Smooth muscle cell (in vitro differentiated cells): Measurements from ENCODE around the gene DPM2. TPM values are rescaled to one million over a fixed set of nuclear protein-coding genes. Genes with fewer than 3 reads are reported as not detected.

Experiments used
- DNase-seq: peaks from one replicate; lab custom pipeline; 2025; ENCODE audit not compliant: unreplicated experiment; lab: John Stamatoyannopoulos, UW
- H2AFZ ChIP-seq: fragments of 200-600 bp; sonication (generic); 2 replicates; pipeline ENCODE4 v1.6.0; 2016; ENCODE audit warnings: antibody characterized with exemption, low read depth, mild to moderate bottlenecking
- H3F3A ChIP-seq: fragments of 200-600 bp; sonication (generic); 2 replicates; pipeline ENCODE4 v1.6.0; 2017; ENCODE audit warnings: antibody characterized with exemption, low read depth
- H3K27ac ChIP-seq: fragments of 200-600 bp; sonication (generic); 2 replicates; pipeline ENCODE4 v1.5.1; 2016; ENCODE audit warnings: low read depth, mild to moderate bottlenecking
- H3K27me3 ChIP-seq: fragments of 200-600 bp; sonication (generic); 2 replicates; pipeline ENCODE4 v1.6.1; 2016; ENCODE audit warnings: low read depth, mild to moderate bottlenecking
- H3K36me3 ChIP-seq: fragments of 200-600 bp; sonication (generic); 2 replicates; pipeline ENCODE4 v1.5.1; 2016; ENCODE audit warnings: low read depth
- H3K4me1 ChIP-seq: fragments of 200-600 bp; sonication (generic); 2 replicates; pipeline ENCODE4 v1.5.1; 2016; ENCODE audit warnings: low read depth
- H3K4me2 ChIP-seq: fragments of 200-600 bp; sonication (generic); 2 replicates; pipeline ENCODE4 v1.6.0; 2016; ENCODE audit warnings: mild to moderate bottlenecking
- H3K4me3 ChIP-seq: fragments of 200-600 bp; sonication (generic); 2 replicates; pipeline ENCODE4 v1.5.1; 2016; ENCODE audit warnings: mild to moderate bottlenecking
- H3K79me2 ChIP-seq: fragments of 200-600 bp; sonication (generic); 2 replicates; pipeline ENCODE4 v1.6.0; 2016; ENCODE audit warnings: low read depth, mild to moderate bottlenecking
- H3K9ac ChIP-seq: fragments of 200-600 bp; sonication (generic); 2 replicates; pipeline ENCODE4 v1.6.0; 2016; ENCODE audit warnings: low read depth
- H3K9me3 ChIP-seq: fragments of 200-600 bp; sonication (generic); replicated peaks from 2 replicates; pipeline ENCODE4 v1.5.1; 2016; ENCODE audit warnings: low read depth
- H4K20me1 ChIP-seq: fragments of 200-600 bp; sonication (generic); 2 replicates; pipeline ENCODE4 v1.6.0; 2016; ENCODE audit warnings: low read depth
- WGBS: methylation state at CpG from one replicate; pipeline ENCODE4 v1.1.7; 2016; ENCODE audit warnings: low lambda C conversion rate; 5-methylcytosine and 5-hydroxymethylcytosine counted together
- polyA plus RNA-seq: library from polyadenylated mRNA; unstranded; fragments of >200 nt; fragmentation: Nextera tagmentation; extraction: Ambion mirVana; gene quantifications from 2 replicates; pipeline ENCODE4 v1.2.1, GENCODE V29; 2016
- total RNA-seq: library from RNA; depleted of rRNA; stranded (reverse); fragments of >200 nt; gene quantifications from 2 replicates; pipeline ENCODE4 v1.2.3, GENCODE V29; 2014
- TF ChIP-seq, protein P1 (sequence below): fragments of 200-600 bp; sonication (generic); IDR thresholded peaks from 2 replicates; pipeline ENCODE4 v1.5.1; 2017; ENCODE audit warnings: borderline replicate concordance, mild to moderate bottlenecking, antibody characterized with exemption; ENCODE audit not compliant: insufficient read depth, poor library complexity, severe bottlenecking

The DPM2 gene
- total and polyA plus RNA-seq, 2 experiments from 2014 or later: 23.6 to 68.5 TPM

DNA sequence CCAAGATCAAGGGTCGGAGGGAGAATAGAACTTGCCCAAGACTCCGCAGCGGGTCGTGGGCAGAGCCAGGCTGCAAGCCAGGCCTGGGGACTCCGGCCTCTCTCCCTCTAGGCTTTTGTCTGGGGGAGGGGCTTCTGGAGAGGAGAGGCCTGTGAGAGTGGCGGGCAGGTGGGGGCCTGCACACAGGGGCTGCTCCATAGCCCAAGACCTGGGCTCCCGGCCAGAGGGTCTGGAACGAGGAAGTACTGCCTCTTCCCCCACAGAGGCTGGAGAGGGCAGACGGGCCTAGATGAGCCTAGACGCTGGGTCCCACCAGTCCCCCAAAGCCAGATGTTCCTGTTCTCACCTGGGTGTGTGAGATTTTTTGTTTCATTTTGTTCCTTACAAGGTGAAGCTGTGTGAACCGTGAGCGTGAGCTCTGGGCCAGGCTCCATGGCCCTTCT lies 33.1 kb downstream of the DPM2 start:
- Histone ChIP-seq H3K4me2 (no peak overlapping the region), H3K4me3 (no peak overlapping the region), H3K36me3 (no peaks in the 10 kb centered on the region), H3K27me3 (no peaks in the 10 kb centered on the region), H4K20me1 (no peaks in the 10 kb centered on the region), H3F3A (no peaks in the 10 kb centered on the region), H3K79me2 (no peaks in the 10 kb centered on the region), H3K4me1 (peaks cover 12% of the 10 kb centered on the region), H3K9me3 (no peaks in the 10 kb centered on the region), H3K9ac (no peak overlapping the region), H3K27ac (no peak overlapping the region), H2AFZ (no peak overlapping the region)
- TF ChIP-seq, protein P1, sequence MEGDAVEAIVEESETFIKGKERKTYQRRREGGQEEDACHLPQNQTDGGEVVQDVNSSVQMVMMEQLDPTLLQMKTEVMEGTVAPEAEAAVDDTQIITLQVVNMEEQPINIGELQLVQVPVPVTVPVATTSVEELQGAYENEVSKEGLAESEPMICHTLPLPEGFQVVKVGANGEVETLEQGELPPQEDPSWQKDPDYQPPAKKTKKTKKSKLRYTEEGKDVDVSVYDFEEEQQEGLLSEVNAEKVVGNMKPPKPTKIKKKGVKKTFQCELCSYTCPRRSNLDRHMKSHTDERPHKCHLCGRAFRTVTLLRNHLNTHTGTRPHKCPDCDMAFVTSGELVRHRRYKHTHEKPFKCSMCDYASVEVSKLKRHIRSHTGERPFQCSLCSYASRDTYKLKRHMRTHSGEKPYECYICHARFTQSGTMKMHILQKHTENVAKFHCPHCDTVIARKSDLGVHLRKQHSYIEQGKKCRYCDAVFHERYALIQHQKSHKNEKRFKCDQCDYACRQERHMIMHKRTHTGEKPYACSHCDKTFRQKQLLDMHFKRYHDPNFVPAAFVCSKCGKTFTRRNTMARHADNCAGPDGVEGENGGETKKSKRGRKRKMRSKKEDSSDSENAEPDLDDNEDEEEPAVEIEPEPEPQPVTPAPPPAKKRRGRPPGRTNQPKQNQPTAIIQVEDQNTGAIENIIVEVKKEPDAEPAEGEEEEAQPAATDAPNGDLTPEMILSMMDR: no peak
- no peak for DNase-seq
- WGBS: 81% methylated on average over 12 of the region's 12 CpGs

DNA sequence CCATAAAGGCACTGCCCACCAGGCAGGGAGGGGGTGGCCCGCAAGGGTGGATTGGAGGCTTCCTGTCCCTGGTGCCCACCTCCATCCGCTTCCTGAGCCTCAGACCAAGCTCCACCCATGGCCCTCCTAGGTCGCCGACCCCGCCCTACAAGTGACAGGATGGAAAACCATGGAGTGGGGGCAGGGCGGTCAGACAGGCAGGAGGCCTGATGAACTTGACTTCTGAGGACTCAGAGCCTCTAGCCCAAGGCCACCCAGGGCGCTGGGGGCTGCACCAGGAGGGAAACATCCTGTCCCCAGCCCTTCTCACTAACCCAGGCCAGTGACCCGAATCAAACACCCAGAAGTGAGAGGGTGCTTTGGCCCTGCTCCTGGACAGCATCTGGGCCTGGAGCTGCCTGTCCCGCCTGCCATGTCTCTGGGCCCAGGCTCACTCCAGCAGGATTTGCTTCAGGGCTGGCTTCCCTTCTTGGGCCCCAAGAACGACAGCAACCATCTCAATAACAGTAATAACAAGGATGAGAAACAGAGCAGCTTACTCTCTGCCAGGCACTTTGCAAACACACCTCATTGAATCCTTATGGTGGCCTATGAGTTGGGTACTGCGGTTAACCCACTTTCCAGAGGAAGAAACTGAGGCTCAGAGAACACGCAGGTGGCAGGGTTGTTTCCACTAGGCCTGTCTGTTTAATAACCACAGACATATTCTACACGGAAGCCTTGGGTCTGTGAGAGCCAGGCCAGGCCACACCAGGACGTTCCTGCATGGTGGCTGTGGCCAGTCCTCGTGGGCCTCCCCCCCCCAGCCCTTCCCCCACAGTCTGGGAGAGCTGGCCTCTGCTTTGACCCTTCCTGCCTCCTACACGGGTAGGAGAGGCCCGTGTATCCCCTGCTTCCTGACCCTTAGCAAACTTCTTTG lies 33.8 kb downstream of the DPM2 start:
- H3K79me2 ChIP-seq: no peaks in the 10 kb centered on the region
- TF ChIP-seq, protein P1: no peak
- no peaks in the 10 kb centered on the region for H3K36me3 ChIP-seq
- H3K4me3 ChIP-seq: no peak overlapping the region
- no peaks in the 10 kb centered on the region for H3K27me3 ChIP-seq
- H3K27ac ChIP-seq: no peak overlapping the region
- H3F3A ChIP-seq: no peaks in the 10 kb centered on the region
- H3K4me2 ChIP-seq: no peak overlapping the region
- no peaks in the 10 kb centered on the region for H3K9me3 ChIP-seq
- peaks cover 12% of the 10 kb centered on the region for H3K4me1 ChIP-seq
- H4K20me1 ChIP-seq: no peaks in the 10 kb centered on the region
- no peak overlapping the region for H2AFZ ChIP-seq
- 43% methylated on average over 17 of the region's 17 CpGs for WGBS
- H3K9ac ChIP-seq: no peak overlapping the region
- DNase-seq: no peak

DNA sequence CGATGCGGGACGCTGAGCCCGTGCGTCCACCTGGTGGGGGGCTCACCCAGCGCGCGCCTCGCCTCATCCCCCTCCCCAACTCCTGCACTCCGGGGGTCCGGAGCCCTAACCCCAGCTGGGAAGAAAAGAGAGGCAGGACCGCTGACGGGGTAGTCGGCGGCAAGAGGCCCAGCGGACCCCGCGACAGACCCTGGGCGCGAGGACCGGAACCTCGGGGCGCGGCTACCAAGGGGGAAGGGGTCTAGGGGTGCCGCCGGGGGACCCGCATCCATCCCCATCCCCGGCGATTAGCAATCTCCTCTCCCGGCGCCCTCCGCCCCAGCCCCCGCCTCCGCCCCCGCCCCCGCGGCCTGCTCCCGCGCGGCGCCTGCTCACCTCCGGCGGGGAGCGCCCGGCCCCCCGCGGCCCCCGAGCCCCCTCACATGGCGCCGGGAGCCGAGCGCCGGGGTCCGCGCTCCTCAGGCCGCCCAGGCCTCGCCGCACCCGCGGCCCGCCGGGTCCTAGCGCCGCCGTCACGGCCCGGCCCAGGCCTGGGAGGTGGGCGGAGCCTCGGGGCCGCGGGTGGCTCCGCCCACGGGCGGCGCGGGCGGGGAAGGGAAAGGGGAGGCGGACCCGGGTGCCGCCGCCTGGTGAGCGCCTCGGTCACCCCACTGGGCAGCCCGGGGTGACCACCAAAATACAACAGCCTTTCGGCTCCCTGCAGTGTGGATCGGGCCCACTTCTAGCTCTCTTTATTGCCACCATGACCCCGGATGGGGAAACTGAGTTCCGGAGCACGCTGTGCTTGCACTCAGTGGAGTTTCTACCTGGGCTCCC lies 38.3 kb downstream of the DPM2 start, which contains the start of gene ST6GALNAC6:
Gene ST6GALNAC6 (minus strand): TSS at position 476 of the 816 bp plus-strand sequence. CDS start 1,622 bp downstream, outside the sequence.
- Histone ChIP-seq H4K20me1 (peaks cover 25% of the 10 kb centered on the region), H3K79me2 (no peaks in the 10 kb centered on the region), H3K4me3 (peak within 1 kb of the TSS; percentile 68), H3K4me2 (peak within 1 kb of the TSS; percentile 91), H2AFZ (peak within 1 kb of the TSS; percentile 82), H3K4me1 (peaks cover 23% of the 10 kb centered on the region), H3K9ac (peak within 1 kb of the TSS; percentile 87), H3K36me3 (peaks cover 7% of the 10 kb centered on the region), H3K27ac (peak within 1 kb of the TSS; percentile 36), H3K27me3 (no peaks in the 10 kb centered on the region), H3K9me3 (no peaks in the 10 kb centered on the region), H3F3A (peaks cover 5% of the 10 kb centered on the region)
- peak; percentile 27 for DNase-seq
- 9% methylated on average over 21 of the region's 89 CpGs for WGBS
- TF ChIP-seq, protein P1: no peak
